ENCODE results near the gene DST. TPM values are rescaled to one million over a fixed set of nuclear protein-coding genes. Genes with fewer than 3 reads are reported as not detected.
A peak's percentile ranks its signal among the peaks of the same experiment; 100 is the strongest.

Gene DST
- total RNA-seq, 1 donor, result 573 TPM

GRCh38 chr6:56547687-56548086, 95.0 kb downstream of the DST start:
- no peak overlapping the region for H3K4me3 ChIP-seq (ENCODE audit: insufficient read depth, low read length)
- H2AFZ ChIP-seq (ENCODE audit: low read length), result no peak overlapping the region
- H3K4me1 ChIP-seq (ENCODE audit: insufficient read depth, low read length), result peaks cover 44% of the 10 kb centered on the region
- no peaks in the 10 kb centered on the region for H3K27me3 ChIP-seq (ENCODE audit: insufficient read depth, low read length)
- peaks cover 89% of the 10 kb centered on the region for H3K79me2 ChIP-seq (ENCODE audit: insufficient read depth, low read length)
- TF ChIP-seq CTCF (IDR thresholded peaks at IDR 0.05; ENCODE audit: extremely low read depth, low read depth, low read length), result no peak
- H3K9me3 ChIP-seq (ENCODE audit: low read depth, low read length), result no peaks in the 10 kb centered on the region
- H3K36me3 ChIP-seq (ENCODE audit: insufficient read depth, low read length), result peaks cover 12% of the 10 kb centered on the region
- H4K20me1 ChIP-seq (ENCODE audit: insufficient read depth, low read length), result peaks cover 54% of the 10 kb centered on the region
- no peak for DNase-seq (ENCODE audit: insufficient read length, low spot score, missing footprints)
- H3K27ac ChIP-seq (ENCODE audit: low read depth, low read length), result no peak overlapping the region
- H3K4me2 ChIP-seq (ENCODE audit: insufficient read depth, low read length), result no peak overlapping the region

GRCh38 chr6:56542364-56543331, 100.0 kb downstream of the DST start:
- H3K4me2 ChIP-seq (ENCODE audit: insufficient read depth, low read length), result peak overlapping the region; percentile 96
- H3K9me3 ChIP-seq (ENCODE audit: low read depth, low read length), result no peaks in the 10 kb centered on the region
- H3K36me3 ChIP-seq (ENCODE audit: insufficient read depth, low read length), result no peaks in the 10 kb centered on the region
- H2AFZ ChIP-seq (ENCODE audit: low read length), result peak overlapping the region; percentile 64
- H3K27ac ChIP-seq (ENCODE audit: low read depth, low read length), result peak overlapping the region; percentile 84
- H3K4me3 ChIP-seq (ENCODE audit: insufficient read depth, low read length), result peak overlapping the region; percentile 75
- peaks cover 49% of the 10 kb centered on the region for H3K4me1 ChIP-seq (ENCODE audit: insufficient read depth, low read length)
- peak; percentile 75 for DNase-seq (ENCODE audit: insufficient read length, low spot score, missing footprints)
- H3K79me2 ChIP-seq (ENCODE audit: insufficient read depth, low read length), result peaks cover 83% of the 10 kb centered on the region
- H4K20me1 ChIP-seq (ENCODE audit: insufficient read depth, low read length), result peaks cover 28% of the 10 kb centered on the region
- TF ChIP-seq CTCF (IDR thresholded peaks at IDR 0.05; ENCODE audit: extremely low read depth, low read depth, low read length), result no peak
- no peaks in the 10 kb centered on the region for H3K27me3 ChIP-seq (ENCODE audit: insufficient read depth, low read length)

GRCh38 chr6:56541741-56542360, 100.8 kb downstream of the DST start:
- peak overlapping the region; percentile 96 for H3K4me2 ChIP-seq (ENCODE audit: insufficient read depth, low read length)
- peaks cover 50% of the 10 kb centered on the region for H3K4me1 ChIP-seq (ENCODE audit: insufficient read depth, low read length)
- no peaks in the 10 kb centered on the region for H3K27me3 ChIP-seq (ENCODE audit: insufficient read depth, low read length)
- H3K36me3 ChIP-seq (ENCODE audit: insufficient read depth, low read length), result no peaks in the 10 kb centered on the region
- peak overlapping the region; percentile 84 for H3K27ac ChIP-seq (ENCODE audit: low read depth, low read length)
- no peak for DNase-seq (ENCODE audit: insufficient read length, low spot score, missing footprints)
- H3K4me3 ChIP-seq (ENCODE audit: insufficient read depth, low read length), result peak overlapping the region; percentile 75
- no peaks in the 10 kb centered on the region for H3K9me3 ChIP-seq (ENCODE audit: low read depth, low read length)
- H4K20me1 ChIP-seq (ENCODE audit: insufficient read depth, low read length), result peaks cover 26% of the 10 kb centered on the region
- peaks cover 82% of the 10 kb centered on the region for H3K79me2 ChIP-seq (ENCODE audit: insufficient read depth, low read length)
- no peak for TF ChIP-seq CTCF (IDR thresholded peaks at IDR 0.05; ENCODE audit: extremely low read depth, low read depth, low read length)
- no peak overlapping the region for H2AFZ ChIP-seq (ENCODE audit: low read length)
